ENCODE data around the gene DENND2A. TPM values are rescaled to one million over a fixed set of nuclear protein-coding genes. Genes with fewer than 3 reads are reported as not detected.

Gene DENND2A
- total RNA-seq, 1 experiment from 2014 or later, result 10.7 TPM

Other genes starting within 250 kb of the DENND2A start
- 19.5 and 26.1 TPM in 2 replicates for gene SLC37A3, start 242.3 kb downstream of the DENND2A start, total RNA-seq (2014; rRNA removed; shearing (Covaris generic))
- gene RAB19, start 236.8 kb downstream of the DENND2A start, total RNA-seq (2014; rRNA removed; shearing (Covaris generic)), result not detected in 2 replicates
- 41.1 and 43.3 TPM in 2 replicates for gene MKRN1, start 161.3 kb downstream of the DENND2A start, total RNA-seq (2014; rRNA removed; shearing (Covaris generic))
- gene ADCK2, start 32.1 kb upstream of the DENND2A start, total RNA-seq (2014; rRNA removed; shearing (Covaris generic)), result 16.1 and 17.3 TPM in 2 replicates
- gene NDUFB2, start 55.9 kb upstream of the DENND2A start, total RNA-seq (2014; rRNA removed; shearing (Covaris generic)), result 158 and 204 TPM in 2 replicates